Measurements from ENCODE around the gene TMEM269. TPM values are rescaled to one million over a fixed set of nuclear protein-coding genes. Genes with fewer than 3 reads are reported as not detected.

Gene TMEM269
- total RNA-seq, 1 donor from 2014 or later = 0.39 TPM

Other genes starting within 250 kb of the TMEM269 start
- 77.5 and 78.7 TPM in 2 replicates for gene PPIH, start 126.6 kb upstream of the TMEM269 start, total RNA-seq
- gene YBX1, start 102.6 kb upstream of the TMEM269 start, total RNA-seq = 815 and 840 TPM in 2 replicates
- gene CLDN19, start 44.8 kb upstream of the TMEM269 start, total RNA-seq = not detected in 2 replicates
- 47.9 and 56.7 TPM in 2 replicates for gene P3H1, start 18.0 kb upstream of the TMEM269 start, total RNA-seq
- 6.9 and 10.3 TPM in 2 replicates for gene C1orf50, start 17.7 kb upstream of the TMEM269 start, total RNA-seq
- 3.1 and 4.8 TPM in 2 replicates for gene ERMAP, start 32.1 kb downstream of the TMEM269 start, total RNA-seq
- gene SVBP, start 32.4 kb downstream of the TMEM269 start, total RNA-seq = 11.4 and 12.3 TPM in 2 replicates
- gene ZNF691, start 61.6 kb downstream of the TMEM269 start, total RNA-seq = 8.4 and 9.6 TPM in 2 replicates
- gene SLC2A1, start 173.9 kb downstream of the TMEM269 start, total RNA-seq = 143 and 155 TPM in 2 replicates